22Rv1 (cell line): Measurements from ENCODE around the gene ZNF469.

Experiments
- H3K27ac ChIP-seq: fragments of 450-650 bp; 2 replicates; pipeline ENCODE4 v1.5.1; 2017
- CTCF ChIP-seq: fragments of 450-650 bp; IDR thresholded peaks from 2 replicates; pipeline ENCODE4 v1.5.1; 2017; ENCODE audit warnings: mild to moderate bottlenecking
- ZFX ChIP-seq: fragments of 450-650 bp; IDR thresholded peaks from 2 replicates; pipeline ENCODE4 v1.6.1; 2017; ENCODE audit warnings: antibody characterized with exemption, borderline replicate concordance

ZNF469 gene

DNA sequence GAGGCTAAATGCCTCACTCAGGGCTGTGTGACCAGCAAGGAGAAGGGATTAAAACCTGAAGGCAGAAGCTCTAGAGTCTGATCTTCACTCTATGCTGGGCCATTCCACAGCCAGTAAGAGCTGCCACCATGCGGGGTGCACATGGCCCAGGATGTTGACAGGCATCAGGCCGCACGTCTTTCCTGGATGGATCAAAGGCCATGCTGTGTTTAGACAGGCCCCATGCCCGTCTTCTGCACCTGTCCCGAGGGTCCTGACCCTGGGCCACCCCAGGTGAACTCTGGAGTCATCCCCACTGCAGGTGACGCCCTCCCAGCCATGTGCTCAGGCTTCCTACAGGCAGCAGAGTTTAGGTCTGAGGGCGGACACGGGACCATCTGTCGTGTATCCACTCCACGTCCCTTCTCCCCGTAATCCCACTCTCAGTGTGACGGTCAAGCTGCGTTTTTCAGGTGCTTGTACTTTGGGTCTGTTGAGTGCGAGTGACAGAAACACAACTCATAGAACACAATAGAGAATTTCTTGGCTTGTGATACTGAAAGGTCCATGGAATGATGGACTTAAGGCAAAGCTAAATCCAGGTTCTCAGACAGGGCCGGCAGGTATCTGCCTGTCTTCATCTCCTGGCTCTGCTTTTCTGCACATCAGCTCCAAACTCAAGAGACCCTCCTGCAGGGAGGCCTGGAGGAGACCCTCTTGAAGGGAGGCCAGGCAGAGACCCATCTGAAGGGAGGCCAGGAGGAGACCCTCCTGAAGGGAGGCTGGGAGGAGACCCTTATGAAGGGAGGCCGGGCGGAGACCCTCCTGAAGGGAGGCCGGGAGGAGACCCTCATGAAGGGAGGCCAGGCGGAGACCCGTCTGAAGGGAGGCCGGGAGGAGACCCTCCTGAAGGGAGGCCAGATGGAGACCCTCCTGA lies 13.2 kb downstream of the ZNF469 start:
- H3K27ac ChIP-seq: no peak overlapping the region
- TF ChIP-seq CTCF (no peak), ZFX (no peak)

GRCh38 chr16:88398170-88398873 lies 15.6 kb downstream of the ZNF469 start:
- no peak overlapping the region for H3K27ac ChIP-seq
- TF ChIP-seq CTCF (no peak), ZFX (no peak)

- H3K27ac ChIP-seq: no peak overlapping the region
- TF ChIP-seq ZFX (no peak), CTCF (no peak)
Measured at GRCh38 chr16:88398874-88399178, 16.1 kb downstream of the ZNF469 start.

DNA sequence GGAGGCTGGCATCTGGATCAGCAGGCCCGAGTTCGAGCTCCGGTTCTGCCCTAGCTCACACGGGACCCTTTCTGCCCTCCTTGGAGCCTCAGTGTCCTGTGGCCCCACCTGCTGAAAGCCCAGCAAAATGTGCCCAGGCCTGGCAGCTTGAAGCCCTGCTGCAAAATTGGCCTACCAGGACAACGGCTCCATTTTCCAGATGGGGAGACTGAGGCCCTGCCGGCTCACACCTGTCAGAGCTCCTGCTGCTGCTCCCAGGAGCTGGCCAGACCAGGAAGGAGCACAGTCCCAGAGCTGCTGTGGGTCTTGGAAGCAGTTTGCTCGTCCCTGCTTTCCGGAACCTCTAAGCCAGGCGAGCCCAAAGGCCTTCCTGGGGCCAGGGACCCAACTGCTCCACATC lies 17.4 kb downstream of the ZNF469 start:
- H3K27ac ChIP-seq: no peak overlapping the region
- TF ChIP-seq CTCF (no peak), ZFX (no peak)

DNA sequence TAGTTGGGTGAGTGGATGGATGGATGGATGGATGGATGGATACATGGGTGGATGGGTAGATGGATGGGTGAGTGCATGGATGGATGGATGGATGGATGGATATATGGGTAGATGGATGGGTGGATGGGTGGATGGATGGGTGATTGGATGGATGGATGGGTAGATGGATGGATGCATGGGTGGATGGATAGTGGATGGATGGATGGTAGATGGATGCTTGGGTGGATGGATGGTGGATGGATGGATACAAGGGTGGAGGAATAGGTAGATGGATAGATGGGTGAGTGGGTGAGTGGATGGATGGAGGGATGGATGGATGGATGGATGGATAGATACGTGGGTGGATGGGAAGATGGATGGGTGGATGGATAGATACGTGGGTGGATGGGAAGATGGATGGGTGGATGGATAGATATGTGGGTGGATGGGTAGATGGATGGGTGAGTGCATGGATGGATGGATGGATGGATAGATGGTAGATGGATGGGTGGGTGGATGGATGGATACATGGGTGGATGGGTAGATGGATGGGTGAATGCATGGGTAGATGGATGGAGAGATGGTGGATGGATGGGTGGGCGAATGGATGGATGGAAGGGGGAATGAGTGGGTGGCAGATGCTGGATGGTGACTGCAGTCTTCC lies 19.0 kb downstream of the ZNF469 start:
- TF ChIP-seq ZFX (no peak), CTCF (no peak)
- H3K27ac ChIP-seq: no peak overlapping the region

GRCh38 chr16:88402551-88403240 lies 19.9 kb downstream of the ZNF469 start:
- TF ChIP-seq ZFX: no peak
- TF ChIP-seq CTCF: no peak
- no peak overlapping the region for H3K27ac ChIP-seq
